HG03135 (cell line): Measurements from ENCODE around the gene VTA1.
"Not testable (repeated sequence)": the region's sequence is repeated elsewhere in the genome, so short reads cannot be mapped to it uniquely, and the experiment has no call there.

Source experiments
- ATAC-seq: cut with Tn5 transposase; IDR thresholded peaks from one replicate; pipeline ENCODE4 v1.9.1; 2021; ENCODE audit warnings: mild to moderate bottlenecking, moderate library complexity; ENCODE audit not compliant: unreplicated experiment

Gene VTA1

DNA sequence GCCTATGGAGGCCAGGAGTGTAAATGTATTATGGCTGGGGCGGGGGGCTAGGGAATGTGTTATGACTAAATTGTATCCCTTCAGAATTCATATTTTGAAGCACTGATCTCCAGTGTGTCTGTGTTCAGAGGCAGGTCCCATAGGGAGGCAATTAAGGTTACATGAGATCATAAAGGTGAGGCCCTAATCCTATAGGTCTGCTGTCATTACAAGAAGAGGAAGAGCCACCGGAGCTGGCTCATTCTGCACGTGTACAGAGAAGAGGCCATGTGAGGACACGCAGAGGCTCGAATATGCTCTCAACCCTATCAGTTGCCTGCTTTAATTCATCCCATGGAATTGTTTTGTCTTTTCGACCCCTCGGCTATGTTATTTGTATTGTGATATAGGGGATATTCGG lies 76.9 kb downstream of the VTA1 start:
- ATAC-seq: no peak

DNA sequence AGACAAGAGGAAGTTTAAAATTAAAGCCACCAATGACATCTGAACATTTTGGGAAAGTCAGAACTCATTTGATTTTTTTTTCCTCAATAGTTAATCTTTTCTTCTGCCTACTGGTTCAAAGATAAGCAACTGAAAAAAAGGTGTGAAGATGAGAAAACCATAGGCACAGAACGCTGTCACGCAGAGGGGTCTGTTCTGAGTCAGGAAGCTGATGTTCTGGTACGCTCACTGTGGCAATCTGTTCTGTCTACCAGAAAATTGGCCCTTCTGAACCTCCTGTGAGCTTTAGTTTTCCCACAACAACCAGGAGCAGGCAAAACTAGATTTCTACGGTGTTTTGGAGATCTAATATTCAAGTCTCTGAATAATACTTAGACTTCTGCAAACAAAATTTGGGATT lies 78.1 kb downstream of the VTA1 start:
- ATAC-seq: no peak

DNA sequence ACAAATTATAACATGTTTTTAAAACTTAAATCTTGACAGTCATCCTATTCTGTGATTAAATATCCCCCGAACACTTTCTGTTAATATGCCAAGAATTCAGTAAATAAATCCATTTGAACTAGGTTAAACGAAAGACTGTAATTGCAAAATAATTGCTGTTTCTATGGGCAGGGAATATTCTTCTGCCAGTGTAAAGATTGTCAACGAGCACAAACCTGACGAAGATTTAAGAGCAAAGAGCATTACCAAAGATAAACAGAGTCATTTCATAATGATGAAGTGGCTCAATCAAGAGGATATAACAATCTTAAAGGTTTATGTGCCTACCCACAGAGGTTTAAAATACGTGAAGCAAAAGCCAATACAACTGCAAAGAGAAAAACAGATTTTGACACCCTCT lies 78.5 kb downstream of the VTA1 start:
- ATAC-seq: no peak

DNA sequence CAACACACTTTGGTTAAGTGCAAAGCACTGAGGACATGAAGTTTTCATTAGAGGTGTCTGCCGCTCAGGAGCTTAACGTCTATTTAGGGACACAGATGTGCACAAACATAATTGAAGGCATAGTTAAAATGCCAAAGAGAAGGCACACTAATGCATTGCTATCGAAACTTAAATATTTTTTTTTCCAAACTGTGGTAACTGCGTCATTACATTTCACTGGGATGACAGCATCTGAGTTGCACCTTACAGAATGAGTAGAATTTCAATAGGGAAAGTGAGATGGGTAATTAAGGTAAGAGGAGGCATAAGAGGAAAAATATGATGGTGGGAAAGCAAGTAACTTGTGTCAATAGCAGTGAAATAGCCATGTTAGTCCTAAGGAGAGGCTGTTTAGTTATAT lies 79.7 kb downstream of the VTA1 start:
- ATAC-seq: no peak

DNA sequence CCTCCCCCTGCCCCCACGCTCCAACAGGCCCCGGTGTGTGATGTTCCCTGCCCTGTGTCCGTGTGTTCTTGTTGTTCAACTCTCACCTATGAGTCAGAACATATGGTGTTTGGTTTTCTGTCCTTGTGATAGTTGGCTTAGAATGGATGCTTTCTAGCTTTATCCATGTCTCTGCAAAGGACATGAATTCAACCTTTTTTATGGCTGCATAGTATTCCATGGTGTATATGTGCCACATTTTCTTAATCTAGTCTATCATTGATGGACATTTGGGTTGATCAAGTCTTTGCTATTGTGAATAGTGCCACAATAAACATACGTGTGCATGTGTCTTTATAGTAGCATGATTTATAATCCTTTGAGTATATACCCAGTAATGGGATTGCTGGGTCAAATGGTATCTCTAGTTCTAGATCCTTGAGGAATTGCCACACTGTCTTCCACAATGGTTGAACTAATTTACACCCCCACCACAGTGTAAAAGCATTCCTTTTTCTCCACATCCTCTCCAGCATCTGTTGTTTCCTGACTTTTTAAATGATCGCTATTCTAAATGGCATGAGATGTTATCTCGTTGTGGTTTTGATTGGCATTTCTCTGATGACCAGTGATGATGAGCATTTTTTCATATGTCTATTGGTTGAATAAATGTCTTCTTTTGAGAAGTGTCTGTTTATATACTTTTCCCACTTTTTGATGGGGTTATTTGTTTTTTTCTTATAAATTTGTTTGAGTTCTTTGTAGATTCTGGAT lies 82.6 kb downstream of the VTA1 start:
- ATAC-seq: not testable (repeated sequence)

DNA sequence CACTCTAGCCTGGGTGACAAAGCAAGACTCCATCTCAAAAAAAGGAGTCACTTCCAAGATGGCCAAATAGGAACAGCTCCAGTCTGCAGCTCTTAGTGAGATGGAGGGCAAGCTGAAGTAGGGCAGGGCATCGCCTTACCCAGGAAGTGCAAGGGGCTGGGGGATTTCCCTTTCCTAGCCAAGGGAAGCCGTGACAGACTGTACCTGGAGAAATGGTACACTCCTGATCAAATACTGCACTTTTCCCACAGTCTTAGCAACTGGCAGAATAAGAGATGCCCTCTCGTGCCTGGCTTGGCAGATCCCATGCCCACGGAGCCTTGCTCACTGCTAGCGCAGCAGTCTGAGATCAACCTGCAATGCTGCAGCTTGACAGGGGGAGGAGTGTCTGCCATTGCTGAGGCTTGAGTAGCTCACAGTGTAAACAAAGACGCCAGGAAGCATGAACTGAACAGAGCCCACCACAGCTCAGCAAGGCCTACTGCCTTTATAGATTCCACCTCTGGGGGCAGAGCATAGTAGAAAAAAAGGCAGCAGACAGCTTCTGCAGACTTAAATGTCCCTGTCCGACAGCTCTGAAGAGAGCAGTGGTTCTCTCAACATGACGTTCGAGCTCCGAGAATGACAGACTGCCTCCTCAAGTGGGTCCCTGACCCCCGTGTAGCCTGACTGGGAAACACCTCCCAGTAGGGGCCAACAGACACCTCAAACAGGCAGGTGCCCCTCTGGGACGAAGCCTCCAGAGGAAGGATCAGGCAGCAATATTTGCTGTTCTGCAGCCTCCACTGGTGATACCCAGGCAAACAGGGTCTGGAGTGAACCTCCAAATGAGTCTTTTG lies 85.4 kb downstream of the VTA1 start:
- ATAC-seq: not testable (repeated sequence)

DNA sequence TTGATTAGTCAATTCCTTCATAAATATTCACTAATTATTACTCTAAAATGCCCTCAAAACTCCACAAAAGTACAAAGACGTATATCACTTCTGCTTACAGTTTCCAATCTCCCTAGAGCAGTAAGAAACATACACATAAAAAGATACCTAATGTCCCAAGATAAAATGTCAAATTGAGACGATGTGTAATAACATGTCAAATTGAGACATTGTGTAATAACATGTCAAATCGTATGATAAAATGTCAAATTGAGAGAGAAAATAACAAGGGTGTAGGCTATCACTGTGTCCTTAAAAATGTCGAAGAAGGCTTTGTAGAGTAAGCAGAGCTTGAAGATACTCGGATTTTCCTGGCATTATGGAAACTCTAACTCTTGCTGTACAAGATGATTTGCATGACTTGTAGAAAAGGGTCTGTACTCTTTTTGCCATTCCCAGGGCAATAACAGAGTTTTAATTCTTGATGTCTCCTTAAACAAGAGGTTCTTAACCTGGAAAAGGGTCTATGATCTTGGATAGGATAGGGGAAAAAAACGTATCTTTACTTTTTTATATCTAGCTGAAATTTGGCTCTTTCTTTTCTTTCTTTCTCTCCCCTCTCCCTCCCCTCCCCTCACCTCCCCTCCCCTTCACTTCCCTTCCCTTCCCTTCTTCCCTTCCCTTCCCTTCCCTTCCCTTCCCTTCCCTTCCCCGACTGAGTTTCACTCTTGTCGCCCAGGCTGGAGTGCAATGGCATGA lies 87.1 kb downstream of the VTA1 start:
- ATAC-seq: no peak

DNA sequence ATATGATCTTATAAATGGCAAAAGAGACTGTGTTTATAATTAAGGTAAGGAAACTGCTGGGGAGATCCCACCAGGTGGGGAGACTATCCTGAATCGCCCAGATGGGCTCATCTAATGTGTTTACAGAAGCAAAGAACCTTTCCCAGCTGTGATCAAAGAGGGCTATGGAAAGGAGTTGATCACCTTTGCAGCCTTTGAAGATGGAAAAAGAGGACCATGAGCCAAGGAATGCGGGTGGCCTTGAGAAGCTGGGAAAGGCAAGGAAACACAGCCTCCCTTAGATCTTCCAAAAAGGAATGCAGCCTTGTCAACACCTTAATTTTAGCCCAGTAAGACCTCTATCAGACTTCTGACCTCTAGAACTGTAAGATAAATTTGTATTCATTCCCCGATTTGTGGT lies 88.2 kb downstream of the VTA1 start:
- ATAC-seq: no peak

DNA sequence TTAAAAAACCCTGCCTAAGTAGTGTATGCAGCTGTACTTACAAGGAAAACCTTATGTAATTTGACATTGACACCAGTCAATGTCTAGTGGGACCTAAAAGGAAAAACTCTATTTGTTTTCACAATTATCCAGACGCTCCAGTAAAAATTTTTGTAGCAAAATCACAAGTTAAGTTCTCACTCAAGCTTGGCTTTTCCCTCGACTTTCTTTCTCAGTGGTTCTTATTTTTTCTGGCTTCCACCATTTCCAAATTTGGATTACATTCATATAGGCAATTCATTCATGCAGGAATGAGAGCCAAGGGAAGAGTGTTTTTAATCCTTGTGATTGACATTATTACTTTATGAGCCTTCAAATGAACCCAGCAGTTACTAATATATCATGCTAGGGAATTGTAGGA lies 88.7 kb downstream of the VTA1 start:
- no peak for ATAC-seq

DNA sequence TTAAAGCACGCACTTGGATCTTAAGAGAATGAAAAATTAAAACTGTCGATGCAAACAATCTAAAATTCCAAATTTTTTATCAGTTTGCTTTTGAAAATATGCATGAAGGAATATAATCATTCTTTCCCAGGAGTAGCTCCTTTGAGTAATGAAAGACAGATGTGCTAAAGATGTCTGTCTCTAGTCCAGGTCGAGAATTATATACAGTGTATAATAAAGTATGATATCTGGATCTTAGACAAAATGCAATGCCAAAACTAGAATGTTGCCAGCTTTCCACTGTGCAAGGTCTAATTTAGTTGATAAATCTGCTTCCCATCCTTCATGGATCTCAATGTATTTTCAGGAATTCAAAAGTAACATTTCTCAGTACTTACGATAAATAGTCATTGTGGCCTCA lies 89.6 kb downstream of the VTA1 start:
- ATAC-seq: no peak

DNA sequence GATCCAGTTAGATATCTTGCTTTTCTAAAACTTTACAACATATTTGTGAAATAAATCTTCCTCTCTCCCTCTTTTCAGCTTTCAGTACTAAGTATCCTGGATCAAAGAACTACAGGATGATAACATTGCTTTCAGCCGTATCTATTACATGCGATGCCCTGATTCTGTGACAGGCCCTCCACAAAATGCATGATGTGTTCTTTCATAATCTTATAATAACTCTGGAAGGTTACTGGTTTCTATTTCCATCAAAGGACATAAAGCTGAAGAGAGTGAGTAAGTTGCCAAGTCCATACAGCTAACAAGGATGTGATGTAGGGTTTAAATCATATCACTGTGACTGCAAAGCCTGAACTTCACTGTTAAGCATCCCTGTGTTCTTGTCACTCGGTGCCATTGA lies 91.8 kb downstream of the VTA1 start:
- no peak for ATAC-seq

DNA sequence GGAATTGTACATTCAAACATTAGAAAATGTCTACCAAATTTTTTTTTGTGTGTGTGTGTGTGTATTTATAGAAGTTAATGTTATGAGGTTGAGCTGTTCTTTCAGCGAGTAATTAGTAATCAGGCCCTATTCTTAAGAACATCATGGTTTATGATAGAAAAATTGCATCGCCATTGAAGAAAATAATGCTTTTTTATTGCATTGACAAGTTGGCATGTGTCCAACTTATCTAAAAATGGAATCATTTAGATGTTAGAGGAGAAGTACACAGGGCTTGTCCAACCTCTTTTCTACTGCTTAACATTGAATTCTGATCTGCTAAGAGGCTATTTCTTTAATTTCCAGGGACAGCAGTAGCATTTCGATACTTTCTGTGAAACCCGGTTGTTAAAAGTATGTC lies 93.1 kb downstream of the VTA1 start:
- ATAC-seq: no peak

DNA sequence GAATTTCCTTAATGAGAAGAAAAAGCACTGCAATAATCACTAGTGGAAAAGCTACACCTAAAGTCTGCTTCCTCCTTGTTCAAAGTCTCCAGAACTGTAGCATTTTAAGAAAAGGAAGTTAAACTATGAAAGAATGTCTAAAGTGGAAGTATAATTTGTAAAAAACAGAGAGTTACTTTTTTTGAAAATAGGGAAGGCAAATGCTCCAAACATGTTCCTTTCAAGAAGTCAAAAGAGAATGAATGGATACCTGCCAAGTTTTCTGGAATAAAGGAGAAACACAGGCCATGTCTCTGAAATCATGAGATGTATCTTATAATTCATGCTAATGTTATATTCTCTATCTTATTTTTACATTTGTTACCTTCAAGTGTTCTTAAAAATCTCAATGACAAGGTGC lies 94.0 kb downstream of the VTA1 start:
- no peak for ATAC-seq

DNA sequence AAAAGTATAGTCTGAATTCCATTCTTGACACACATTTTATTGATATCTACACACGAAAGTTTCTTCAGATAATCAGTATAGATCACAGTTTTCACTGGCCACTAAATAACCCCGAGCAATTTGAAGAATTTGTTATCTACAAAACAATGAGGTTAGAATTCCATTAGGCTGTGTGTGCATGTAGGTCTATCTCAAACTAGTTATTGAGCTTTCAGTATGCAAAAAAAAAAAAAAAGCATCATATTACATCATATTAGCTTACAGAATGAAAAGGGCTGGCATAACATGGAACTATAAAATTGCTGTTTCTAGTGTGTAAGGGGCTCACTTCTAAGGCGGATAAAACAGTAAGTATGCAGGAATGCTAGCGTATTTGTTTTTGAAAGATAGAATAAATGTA lies 95.2 kb downstream of the VTA1 start:
- no peak for ATAC-seq

DNA sequence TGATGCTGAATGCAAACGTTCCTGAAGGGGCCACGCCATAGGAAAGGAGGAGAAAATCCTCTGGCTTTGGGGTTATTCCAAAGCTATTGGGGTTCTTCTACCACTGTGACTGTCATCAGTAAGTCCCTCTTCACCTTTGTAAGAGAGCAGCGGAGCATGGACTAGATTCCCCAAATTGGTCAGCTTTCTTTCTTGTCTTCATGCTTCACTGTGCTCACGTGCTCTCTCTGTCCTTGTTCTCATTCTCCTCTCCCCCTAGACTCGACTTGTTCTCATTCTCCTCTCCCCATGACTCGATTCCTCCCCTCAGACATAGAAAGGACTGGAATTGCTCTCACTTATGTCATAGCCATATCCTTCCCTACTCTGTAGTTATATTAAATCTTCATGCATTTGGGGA lies 99.9 kb downstream of the VTA1 start:
- ATAC-seq: no peak

DNA sequence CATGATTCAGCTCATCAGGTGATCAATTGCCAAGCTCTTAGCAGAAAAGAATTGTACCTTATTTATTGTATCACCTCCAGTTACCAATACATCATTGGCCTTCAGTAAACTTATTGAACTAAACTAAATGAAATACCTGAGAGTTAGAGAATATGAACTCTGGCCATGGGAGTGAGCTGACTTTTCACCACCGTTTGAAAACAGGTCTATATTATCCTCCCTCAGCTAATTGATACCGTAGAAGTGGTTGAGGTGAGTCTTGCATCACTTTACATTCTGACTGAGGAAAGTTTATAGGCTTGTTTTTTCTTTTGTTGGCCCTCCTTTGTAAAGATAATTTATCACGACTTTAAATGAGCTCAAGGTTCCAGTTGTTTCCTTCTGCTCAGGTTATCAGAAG lies 102.2 kb downstream of the VTA1 start:
- ATAC-seq: no peak

DNA sequence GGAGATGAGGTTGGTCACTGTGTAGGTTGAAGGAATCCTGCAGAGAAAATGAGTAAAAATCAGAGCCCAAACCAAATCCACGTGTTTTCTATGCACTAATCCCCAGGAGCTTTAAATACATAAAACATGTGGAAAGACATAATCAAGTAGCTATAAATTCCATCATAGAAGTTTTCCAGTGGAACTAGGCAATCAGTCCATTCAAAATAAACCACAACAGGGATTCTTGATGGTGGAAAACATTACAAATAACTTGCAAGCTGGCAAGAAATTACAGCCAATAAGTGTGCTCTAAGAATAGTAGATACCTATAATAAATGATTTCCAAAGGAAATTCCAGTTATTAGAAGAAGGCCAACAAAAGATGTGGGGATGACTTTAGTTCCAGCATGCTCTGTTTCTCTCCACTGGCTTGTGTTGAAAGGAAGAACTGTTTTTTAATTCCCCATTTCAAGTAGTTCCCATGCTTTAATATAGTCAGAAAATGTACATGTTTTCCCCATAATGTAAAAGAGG lies 104.9 kb downstream of the VTA1 start:
- ATAC-seq: no peak

DNA sequence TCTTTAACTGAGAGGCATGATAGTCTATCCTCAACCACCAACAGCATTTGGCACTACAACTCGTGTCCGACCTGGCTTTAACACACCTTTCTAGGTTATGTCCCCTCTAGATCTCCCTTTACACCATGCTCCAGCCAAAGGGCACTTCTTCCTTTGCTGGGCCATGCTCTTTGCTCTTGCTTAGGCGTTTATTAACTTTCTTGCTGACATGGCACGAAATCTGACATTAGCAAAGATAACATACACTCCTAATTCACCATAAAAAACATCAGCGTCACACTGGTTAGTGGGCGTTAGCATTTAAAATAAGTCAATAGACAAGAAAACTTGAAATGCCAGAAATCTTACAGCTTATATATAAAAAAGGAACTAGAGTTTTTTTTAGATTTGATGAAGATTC lies 107.5 kb downstream of the VTA1 start:
- ATAC-seq: no peak

DNA sequence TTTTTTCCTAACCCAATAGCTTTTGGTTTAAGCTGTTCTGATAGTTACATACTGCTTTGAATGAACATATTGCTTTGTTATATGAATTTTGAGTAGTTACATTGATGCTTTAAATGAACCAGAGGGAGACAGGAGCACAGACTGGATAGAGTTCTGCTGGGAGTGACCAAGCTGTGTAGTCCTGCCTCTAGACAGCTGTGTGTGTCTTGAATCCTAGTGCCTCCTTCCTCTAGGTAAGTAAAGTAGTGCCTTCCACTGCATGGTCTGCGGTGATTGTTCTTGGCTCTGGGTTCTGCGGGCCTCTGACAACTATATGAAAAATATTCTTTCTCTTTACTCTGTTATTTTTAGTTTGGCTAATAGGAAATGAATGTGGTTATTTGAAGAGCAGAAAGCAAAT lies 108.7 kb downstream of the VTA1 start:
- no peak for ATAC-seq

DNA sequence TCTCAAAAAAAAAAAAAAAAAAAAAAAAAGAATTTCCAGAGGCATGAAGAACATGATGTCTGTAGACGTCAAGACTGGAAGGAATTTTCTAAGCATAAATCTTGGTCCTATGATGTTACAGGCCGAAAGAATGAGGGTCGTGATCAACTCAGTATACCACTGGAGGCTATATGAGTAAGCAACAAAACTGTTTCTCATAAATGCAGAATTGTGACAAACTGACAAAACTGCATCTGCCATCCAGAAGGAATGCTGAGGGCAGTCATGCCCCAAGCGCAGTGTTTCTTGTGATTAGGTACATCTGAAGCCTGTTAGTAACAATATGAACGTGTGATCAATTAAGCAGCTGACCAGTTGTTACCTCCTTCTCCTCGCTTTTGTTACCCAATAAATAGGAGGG lies 111.2 kb downstream of the VTA1 start:
- ATAC-seq: no peak

DNA sequence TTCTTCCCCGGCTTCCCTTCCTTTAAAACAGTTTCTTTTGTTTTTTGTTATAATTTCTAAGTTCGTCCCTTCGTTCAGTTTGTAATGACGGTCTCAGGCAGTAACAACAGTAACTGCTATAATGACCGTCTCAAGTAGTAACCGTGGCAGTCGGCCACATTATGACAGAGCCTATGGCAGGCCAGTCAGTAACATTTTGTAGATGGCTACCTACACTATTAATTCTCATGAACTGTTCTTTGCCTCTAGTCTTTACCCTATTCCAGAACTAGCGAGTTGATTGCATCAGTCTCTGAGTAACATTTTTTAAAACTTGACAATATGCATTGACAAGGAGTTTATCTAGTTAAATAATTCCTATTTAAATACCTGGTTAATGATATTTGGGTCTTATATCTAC lies 111.7 kb downstream of the VTA1 start:
- ATAC-seq: no peak

DNA sequence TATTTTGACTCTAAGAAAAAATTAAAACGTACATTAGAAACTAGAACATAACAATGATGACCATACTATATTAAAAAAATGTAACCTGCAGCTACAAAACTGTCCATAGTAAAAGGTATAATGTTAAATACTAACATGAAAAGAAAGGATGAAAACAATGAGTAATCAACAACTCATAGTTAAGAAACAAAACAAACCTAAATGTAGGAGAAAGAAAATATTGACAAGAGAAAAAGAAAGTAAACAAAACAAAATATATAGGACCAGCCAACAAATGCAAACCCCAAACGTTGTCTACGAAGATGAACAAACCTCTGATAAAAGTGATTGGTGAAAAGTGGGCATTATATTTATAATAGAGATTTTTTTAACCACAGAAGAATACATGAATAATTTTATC lies 113.7 kb downstream of the VTA1 start:
- ATAC-seq: no peak
